ENCODE data around the gene IDNK. TPM values are rescaled to one million over a fixed set of nuclear protein-coding genes. Genes with fewer than 3 reads are reported as not detected.

The IDNK gene
- polyA plus RNA-seq, 1 donor: 4.2 TPM

DNA sequence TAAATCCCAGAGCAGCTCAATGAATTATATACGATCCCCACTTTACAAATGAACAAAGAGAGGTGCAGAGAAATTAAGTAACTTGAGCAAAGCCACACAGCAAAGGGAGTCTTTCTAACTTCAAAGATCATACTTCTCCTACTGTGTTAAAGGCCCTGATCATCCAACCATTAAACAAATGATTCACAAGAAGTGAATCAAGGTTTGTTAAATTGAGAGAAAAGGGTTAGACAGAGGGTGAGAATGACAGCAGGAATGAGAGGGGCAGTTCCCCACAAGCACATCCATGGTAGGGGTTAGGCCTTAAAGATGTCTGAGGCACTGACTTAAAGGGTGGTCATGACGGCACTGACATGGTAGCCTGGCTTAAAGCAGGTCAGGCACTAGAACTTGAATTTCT is 10.7 kb downstream of the IDNK start:
- DNase-seq (ENCODE audit: low read depth): no peak

DNA sequence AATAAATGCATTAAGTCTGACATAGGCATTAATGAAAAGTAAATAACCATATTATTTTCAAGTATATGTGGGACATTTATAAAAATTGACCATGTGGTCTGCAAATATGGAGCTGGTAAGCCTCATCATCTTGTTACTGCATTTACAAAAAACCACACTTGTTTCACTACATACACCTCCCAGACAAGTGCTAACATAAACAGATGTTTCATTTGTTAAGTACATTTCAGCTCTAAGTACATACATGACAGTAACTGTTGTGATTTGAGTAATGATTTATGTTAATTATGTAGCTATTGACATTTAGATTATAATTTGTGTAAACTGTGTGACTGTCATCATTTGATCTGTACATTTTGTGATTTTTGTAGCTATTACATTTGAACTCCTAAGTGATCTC is 13.9 kb downstream of the IDNK start:
- DNase-seq (ENCODE audit: low read depth): no peak

DNA sequence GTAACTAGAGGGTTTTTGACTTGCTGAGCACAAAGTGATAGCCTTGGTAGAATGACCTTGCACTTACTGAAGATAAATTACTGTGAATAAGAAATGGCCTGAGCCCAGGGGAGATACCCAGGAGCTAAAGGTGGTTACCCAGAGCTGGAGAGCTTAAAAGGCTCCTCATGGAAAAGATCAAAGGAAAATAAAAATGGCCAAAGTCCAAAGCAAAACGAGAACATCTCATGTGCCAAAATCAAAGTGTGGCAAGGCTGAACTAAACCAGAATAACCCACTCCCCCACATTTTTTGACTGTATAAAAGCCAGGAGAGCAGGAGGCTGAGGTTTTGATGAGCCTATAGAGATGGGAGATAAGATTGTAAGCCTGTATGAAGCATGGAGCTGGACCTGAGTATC is 14.4 kb downstream of the IDNK start:
- no peak for DNase-seq (ENCODE audit: low read depth)

DNA sequence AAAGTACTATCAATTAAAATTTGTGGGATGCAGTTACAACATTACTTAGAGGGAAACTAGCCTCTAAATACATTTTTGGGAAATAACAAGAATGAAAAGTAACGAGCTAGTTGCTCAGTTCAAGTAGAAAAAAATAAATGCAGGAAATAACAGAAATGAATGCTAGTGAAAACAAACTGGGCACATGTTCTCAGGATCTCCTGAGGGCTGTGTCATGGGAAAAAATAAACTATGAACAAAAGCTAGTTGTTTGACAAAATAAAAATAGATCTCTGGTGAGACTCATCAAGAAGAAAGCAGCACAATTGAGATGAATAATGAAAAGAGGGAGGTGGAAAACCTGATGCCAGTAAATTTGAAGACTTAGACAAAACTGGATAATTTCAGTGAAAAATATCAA is 16.3 kb downstream of the IDNK start:
- DNase-seq (ENCODE audit: low read depth): no peak

DNA sequence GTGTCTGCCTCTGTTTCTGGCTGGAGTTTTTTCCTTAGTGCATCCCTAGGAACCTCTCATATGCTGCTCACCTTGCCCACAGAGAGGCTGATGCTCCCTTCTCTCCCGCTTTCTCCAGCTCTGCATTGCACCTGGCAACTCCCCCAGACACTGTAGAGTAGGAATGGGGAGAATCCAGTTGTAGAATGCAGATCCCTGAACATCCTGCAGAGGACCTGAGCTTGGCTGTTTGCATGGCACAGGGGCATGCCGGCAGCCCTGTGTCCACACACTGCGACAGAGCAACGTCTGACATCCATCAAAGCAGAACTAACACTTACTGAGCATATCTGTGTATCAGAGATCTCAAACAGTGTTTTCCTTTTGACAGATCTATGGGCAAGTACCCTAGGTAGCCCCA is 19.9 kb downstream of the IDNK start:
- no peak for DNase-seq (ENCODE audit: low read depth)

DNA sequence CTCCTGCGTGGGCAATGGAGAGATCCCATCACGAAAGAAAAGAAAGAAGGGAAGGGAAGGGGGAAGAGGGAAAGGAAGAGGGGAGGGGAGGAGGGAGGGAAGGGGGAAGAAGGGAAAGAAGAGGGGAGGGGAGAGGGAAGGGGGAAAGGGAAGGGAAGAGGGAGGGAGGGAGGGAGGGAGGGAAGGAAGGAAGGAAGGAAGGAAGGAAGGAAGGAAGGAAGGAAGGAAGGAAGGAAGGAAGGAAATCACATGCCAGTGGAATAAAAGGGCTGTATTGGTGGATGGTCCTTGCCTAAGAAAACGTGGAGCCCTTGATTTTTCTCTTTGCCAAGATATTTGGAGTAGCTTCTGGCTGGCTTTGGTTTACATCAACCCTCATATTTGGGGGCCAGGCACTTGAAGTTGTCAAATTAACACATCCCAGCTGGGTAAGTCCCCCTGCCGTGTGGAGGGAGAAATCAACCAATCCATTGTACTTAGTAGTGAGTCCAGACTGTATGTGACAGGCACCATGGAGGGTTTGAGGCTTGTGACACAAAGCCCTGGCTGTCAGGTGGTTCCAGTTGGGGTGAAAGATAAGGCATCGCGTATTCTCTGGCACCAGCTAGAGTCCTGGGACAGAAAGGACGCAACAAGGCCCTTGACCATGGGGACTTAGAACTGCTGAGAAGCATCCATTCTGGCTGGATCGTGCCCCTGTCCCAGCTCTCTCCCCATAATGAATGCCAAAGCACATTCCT is 23.7 kb downstream of the IDNK start:
- DNase-seq (ENCODE audit: low read depth): no peak

DNA sequence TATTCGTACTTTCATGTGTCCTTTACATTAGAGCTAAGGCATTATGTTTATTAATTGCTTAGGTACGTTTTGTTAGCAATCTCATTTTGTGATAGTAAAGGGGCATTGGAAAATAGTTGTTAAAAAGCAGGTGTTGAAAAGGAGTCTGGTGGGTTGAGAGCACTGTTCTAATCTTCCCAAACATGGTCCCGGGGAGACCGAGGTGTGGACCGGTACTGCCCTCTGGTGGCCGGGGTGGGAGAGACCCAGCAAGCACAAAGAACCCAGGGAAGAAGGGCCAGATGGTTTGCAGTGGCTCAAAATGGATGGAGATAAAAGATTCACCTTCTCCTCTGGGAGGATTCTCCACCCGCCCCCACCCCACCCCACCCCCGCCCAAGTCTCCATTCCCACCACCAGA is 26.1 kb downstream of the IDNK start:
- no peak for DNase-seq (ENCODE audit: low read depth)

DNA sequence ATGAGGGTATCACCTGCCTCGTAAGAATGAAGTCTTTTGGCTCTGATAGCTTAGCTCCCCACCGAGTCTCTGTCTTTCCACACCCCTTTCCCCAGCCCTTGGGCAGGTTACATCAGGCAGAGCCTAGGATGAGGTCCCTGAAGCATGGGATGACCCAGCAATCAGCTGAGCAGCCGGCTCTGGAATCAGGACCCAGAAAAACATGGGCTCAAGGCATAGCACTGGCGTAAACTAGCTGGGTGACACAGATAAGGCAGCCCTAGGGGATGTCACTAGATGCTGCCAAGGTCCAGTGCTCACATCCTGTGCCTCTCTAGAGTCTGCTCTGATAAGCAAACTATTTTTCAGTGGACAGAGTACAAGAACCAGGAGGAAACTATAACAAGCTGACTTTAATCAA is 26.6 kb downstream of the IDNK start:
- DNase-seq (ENCODE audit: low read depth): no peak

DNA sequence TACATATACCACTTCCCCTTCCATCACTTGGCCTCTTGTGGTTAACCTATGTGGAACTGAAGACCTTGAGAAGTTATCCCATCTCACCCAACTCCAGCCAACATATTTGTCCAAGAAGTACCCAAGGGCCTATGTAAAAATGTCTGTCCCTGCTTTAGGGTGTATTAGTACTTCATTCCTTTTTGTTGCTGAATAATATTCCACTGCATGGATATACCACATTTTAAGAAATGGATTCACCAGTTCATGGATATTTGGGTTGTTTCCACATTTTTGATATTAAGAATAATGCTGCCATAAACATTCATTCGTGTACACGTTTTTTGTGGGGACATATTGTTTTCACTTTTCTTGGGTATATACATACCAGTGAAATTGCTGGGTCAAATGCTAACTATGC is 28.6 kb downstream of the IDNK start:
- no peak for DNase-seq (ENCODE audit: low read depth)

DNA sequence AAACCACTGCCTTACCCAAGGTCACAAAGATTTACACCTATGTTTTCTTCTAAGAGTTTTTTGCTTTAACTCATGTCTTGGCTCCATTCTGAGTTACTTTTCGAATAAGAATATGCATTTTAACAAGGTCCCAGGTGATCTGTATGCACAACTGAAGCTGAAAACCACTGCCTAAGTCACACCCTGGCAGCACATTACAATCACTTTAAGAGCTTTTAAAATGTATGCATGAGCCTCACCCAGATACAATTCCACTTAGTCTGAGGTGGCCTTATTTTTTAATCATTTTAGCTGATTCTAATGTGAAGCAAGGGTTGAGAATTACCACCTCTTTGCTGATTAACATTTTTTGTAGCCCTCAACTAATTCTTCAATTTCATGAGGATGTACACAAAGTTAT is 29.5 kb downstream of the IDNK start:
- no peak for DNase-seq (ENCODE audit: low read depth)

DNA sequence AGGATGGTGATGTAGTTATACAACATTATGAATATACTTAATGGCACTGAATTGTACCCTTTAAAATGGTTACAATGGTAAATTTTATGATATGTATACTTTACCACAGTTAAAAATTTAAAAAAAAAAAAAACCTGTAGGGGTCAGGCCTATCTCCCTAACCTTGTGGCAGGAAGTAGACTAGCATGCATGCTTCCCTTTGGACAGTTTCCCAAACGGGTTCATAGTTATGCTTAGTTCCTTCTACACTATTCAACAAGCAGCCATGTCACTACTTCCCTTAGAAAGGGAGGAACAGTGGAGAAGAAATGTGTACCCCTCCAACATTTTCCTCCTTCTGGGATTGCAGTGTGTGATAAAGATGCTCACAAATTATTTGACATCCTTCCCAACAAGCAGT is 32.5 kb downstream of the IDNK start:
- DNase-seq (ENCODE audit: low read depth): no peak

DNA sequence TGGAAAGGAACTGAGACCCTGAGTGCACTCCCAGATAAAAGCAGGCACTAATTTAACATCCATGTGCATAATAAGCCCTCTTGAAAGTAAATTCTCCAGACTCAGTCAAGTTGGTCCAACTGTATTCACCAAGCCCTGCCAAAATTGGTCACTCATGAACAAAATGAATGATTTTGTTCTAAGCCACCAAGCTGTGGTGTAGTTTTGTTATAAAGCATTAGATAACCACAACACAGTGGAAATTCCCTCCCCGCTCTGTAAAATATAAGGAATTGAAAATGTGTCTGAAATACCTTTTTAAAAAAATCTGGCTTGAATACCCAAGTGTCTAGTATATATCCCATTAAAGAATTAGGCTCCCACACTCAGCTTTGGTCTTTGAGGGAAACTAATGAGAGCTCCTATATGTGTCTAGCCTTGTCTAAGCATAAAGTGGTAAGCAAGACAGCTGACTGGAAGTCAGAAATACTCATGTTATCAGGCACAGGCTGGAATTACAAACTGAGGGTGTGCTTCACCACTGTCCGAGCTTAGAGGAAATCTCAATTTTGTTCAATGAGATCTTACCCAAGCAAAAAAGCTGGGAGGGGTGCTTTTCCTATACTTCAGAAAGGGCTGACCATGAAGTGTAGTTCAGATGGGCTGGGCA is 33.2 kb downstream of the IDNK start:
- no peak for DNase-seq (ENCODE audit: low read depth)

DNA sequence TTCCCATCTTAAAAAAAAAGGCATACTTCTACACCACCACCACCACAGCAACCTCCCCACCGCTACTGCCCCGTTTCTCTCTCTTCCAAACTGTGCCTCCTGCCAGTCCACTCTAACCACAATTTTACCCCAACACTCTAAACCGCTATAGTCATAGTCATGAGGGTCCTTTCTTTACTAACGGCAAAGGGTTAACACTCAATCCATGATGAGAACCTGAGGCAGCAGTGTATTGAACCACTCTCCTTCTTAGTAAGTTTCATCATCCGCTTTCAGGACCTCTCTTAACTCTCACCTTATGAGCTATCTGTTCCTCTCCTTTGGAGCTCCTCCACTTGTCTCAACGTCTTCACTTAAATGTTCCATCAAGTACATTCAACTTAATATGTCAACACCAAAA is 34.0 kb downstream of the IDNK start:
- DNase-seq (ENCODE audit: low read depth): no peak

DNA sequence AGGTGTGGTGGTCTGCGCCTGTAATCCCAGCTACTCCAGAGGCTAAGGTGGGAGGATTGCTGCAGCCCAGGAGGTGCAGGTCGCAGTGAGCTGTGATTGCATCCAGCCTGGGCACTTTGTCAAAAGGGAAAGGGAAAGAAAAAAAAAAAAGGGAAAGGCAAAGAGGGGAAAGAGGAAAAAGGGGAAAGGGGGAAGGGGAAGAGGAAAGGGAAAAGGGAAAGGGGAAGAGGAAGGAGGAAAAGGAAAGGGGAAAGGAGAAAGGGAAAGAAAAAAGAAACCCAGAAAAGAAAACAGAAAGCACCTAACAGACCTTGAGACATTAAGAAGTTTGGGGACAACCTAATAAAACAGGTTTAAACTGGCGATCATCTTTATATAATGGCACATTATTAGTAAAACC is 40.0 kb downstream of the IDNK start:
- DNase-seq (ENCODE audit: low read depth): no peak

DNA sequence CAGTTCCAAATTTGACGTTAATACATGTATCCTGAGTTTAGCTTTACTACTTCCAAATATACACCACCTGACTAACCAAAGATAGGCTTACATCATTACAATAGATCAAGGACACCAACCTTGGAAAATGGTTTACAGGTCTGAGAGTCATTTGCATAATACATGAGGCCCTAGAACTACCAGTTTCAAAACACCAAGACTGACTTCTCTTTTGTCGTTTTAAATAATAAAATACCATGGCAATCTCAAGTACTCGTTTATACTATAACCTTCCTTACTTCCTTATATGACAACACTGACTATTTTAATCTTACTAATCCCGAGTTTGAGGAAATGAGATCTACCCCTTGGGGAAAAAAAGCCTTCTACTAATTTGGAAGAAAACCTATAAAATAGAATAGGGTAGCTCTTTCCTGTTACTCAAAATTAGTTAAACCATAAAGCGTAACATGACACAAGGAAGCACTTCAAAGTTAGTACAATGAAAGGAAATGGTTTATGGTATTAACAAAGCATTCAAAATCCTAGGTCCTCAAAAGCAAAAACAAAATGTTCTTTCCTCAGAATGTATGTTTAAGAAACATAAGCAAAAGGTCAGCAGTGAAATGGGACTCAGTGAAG is 42.7 kb downstream of the IDNK start:
- no peak for DNase-seq (ENCODE audit: low read depth)

DNA sequence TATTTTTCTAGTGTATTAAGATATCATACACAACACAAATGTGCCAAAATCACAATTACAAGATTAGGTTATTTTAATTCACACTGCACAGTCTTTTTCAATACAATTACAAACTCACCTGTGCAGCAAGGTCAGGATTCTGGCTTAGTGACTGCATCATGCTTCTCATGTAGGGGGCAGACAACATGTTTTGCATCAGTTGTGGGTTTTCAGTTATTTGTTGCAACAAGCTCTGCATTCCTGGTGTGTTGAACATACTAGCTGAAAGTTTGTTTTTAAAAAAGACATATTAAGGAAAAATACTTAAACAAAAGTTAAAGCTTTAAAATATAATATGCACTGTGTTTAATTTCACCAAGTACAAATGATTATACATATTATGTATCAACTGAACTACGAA is 46.1 kb downstream of the IDNK start:
- no peak for DNase-seq (ENCODE audit: low read depth)

DNA sequence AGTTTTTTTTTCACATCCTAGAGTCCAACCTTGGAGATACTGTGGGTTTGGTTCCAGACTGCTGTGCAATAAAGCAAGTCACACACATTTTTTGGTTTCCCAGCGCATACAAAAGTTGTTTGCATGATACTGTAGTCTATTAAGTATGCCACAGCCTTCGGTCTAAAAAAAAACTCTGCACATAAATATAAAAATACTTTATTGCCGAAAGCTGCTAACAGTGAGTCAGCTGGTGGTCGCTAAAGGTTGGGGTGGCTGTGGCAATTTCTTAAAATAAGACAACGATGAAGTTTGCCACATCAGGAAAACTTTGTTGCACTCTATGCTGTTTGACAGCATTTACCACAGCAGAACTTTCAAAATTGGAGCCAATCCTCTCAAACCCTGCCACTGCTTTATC is 47.4 kb downstream of the IDNK start:
- DNase-seq (ENCODE audit: low read depth): no peak

DNA sequence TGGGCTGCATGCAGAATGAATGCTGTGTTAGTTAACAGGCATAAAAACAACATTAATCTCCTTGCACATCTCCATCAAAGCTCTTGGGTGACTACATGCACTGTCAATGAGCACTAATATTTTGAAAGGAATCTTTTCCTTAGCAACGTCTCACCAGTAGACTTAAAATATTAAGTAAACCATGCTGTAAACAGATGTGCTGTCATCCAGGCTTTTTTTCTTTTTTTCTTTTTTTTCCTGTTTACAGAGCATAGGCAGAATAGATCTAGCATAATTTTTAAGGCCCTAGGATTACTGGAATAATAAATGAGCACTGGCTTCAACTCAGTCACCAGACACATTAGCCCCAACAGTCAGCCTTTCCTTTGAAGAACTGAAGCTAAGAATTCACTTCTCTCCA is 48.5 kb downstream of the IDNK start:
- no peak for DNase-seq (ENCODE audit: low read depth)

DNA sequence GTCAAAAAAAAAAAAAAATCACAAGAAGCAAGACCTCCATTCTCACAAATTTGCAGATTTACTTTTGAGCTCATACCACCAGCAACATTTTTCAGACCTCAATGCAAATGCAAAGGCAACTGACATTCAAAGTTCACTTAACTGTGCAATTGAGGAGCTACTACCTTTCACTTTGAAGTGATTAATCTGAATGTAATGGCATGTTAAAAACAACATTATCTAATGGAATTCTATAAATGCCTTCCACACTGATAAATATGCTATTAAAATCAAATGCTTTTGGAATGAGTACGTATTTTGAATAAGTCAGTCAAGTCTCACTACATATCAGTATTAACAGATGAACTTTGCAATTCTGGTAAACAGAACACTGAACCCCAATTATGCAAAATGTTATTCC is 52.5 kb downstream of the IDNK start:
- no peak for DNase-seq (ENCODE audit: low read depth)

DNA sequence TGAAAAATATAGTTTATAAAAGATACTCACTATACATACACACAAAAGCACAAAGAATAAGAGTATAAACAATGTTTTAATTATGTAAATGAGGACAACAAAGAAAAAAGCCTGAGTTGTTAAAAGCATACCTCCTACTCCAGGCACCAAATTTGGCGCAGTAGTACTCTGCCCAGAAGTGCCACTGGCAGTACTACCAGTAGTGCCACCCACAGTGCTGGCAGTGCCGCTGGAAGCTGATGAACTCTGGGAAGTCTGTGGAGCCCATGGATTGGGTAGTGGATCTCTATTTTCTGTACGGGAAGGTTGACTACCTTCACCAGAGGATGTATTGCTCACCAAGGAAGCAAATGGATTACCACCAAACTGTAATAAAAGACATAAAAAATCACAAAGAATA is 54.7 kb downstream of the IDNK start:
- no peak for DNase-seq (ENCODE audit: low read depth)

DNA sequence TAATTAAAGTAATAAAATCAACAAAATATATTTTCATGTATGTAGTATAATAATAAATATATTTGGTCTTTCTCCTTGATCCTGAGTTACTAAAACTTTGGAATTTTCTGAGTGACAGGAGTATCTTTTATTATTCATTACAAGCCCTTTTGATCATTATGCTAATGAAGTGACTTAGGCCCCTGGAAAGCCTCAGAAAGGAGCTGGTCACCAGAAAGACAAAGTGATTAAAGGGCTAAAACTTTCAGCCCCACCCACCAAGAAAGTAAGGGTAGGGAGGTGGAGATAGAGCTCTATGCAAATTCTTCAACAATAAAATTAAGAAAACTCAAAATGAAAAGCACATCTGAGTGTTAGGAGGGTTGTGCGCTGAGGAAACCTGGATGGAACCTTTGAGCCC is 57.3 kb downstream of the IDNK start:
- no peak for DNase-seq (ENCODE audit: low read depth)

DNA sequence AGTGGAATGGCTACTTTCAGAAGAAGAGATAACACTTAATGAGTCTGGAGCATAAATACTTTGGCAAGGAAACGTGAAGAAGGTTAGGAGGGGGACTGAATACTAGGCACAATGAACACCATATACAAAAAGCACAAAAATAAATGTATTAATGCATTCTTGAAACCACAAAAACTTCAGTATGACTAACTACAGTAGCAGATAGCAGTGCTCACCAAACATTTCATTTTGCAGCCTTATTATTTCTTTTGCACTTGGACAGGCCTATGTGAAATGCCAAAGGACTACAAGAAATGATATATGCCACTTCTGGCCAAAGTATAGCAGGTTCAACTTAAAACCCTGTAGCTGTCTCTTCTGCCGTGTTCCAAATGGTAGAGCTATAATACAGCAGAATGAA is 58.5 kb downstream of the IDNK start:
- no peak for DNase-seq (ENCODE audit: low read depth)

DNA sequence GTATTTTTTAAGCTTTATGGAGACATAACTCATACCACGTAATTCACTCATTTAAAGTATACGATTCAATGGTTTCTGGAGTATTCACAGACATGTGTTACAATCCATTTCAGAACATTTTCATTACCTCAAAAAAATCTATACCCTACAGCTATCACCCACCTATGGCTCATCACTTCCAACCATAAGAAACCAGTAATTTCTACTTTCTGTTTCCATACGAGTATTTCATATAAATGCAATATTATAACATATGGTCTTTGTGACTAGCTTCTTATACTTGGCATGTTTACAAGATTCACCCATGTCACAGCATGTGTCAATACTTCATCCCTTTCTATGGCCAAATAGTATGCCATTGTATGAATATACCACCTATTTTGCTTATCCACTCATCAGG is 66.0 kb downstream of the IDNK start:
- no peak for DNase-seq (ENCODE audit: low read depth)

DNA sequence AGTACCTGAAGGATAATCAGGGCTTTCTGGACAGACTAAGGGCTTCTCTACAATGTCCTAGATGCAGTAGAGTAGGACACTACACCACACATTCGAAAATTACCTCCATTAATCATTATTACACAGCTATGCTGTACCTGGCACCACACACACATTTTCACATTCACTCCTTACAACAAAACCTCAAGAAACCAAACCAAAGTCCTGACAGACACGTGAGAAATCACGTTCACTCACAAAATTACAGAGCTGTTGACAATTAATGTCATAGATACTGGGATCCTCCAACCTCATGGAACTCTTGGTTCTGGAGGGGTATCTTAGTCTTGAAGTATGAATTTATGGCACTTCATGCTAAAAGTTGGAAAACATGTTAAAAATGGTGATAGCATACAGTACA is 68.5 kb downstream of the IDNK start:
- no peak for DNase-seq (ENCODE audit: low read depth)

All from forelimb muscle (tissue), 1 donor.